ENCODE data around the gene SGCA. TPM values are rescaled to one million over a fixed set of nuclear protein-coding genes. Genes with fewer than 3 reads are reported as not detected.

SGCA gene
- total and polyA plus RNA-seq, 7 donors, result 120 to 291 (median 254) TPM

GRCh38 chr17:50200457-50201275 lies 34.9 kb downstream of the SGCA start:
- intact Hi-C loops (cut with DNase I), result loop anchor here (1.0 to 2.0 kb wide), 4 partner anchors 70 to 97 kb away; no protein-coding TSS in a partner anchor
- Histone ChIP-seq H3K9me3 (no peaks in the 10 kb centered on the region), H3K4me1 (peaks cover 7% of the 10 kb centered on the region), H3K36me3 (ENCODE audit: insufficient read depth in 1 of 2, low read depth in 1 of 2) (no peaks in the 10 kb centered on the region), H3K4me3 (peak overlapping the region; percentile 58), H3K27ac (peak overlapping the region; percentile 67), H3K27me3 (ENCODE audit: insufficient read depth in 3 of 3, low read length in 2 of 3) (peaks cover 0 to 33% (median 0%) of the 10 kb centered on the region in 3 donors)
- WGBS, 3 donors, result 0 to 1% (median 1%) methylated on average over 53 to 55 of the region's 55 CpGs
- DNase-seq (peak; percentile 88 to 93), ATAC-seq (peak; percentile 83 to 93 (median 86))
- peak; percentile 100 for TF ChIP-seq CTCF (IDR thresholded peaks at IDR 0.05)

- H3K27ac ChIP-seq, result peak within 1 kb of the TSS; percentile 67
- TF ChIP-seq CTCF (IDR thresholded peaks at IDR 0.05), result no peak
- intact Hi-C loops (cut with DNase I), result loop anchor here in 1 of 2 donors (2.0 kb wide), 2 partner anchors 71 to 95 kb away; no protein-coding TSS in a partner anchor
- H3K27me3 ChIP-seq (ENCODE audit: insufficient read depth in 3 of 3, low read length in 2 of 3), result peaks cover 0 to 38% (median 0%) of the 10 kb centered on the region in 3 donors
- DNase-seq (peak; percentile 80 to 83), ATAC-seq (peak in 3 of 4 donors; percentile 9 to 43 (median 24))
- 4 to 10% (median 7%) methylated on average over 29 to 34 of the region's 34 CpGs for WGBS, 3 donors
- H3K36me3 ChIP-seq (ENCODE audit: insufficient read depth in 1 of 2, low read depth in 1 of 2), result no peaks in the 10 kb centered on the region
- no peaks in the 10 kb centered on the region for H3K9me3 ChIP-seq
- H3K4me3 ChIP-seq, result peak within 1 kb of the TSS; percentile 58
- peaks cover 7% of the 10 kb centered on the region for H3K4me1 ChIP-seq
Measured at GRCh38 chr17:50201276-50201854, 35.6 kb downstream of the SGCA start, which contains the start of gene COL1A1. COL1A1 (minus strand) TSS chr17:50201631; CDS start chr17:50201513, 118 bp downstream.

GRCh38 chr17:50203086-50203485 lies 37.3 kb downstream of the SGCA start:
- DNase-seq (no peak), ATAC-seq (no peak)
- 46 to 50% (median 47%) methylated on average over 14 of the region's 14 CpGs for WGBS, 3 donors
- intact Hi-C loops (cut with DNase I), result no loop called here
- no peak overlapping the region for H3K4me3 ChIP-seq
- peaks cover 7% of the 10 kb centered on the region for H3K4me1 ChIP-seq
- no peaks in the 10 kb centered on the region for H3K9me3 ChIP-seq
- no peaks in the 10 kb centered on the region for H3K36me3 ChIP-seq (ENCODE audit: insufficient read depth in 1 of 2, low read depth in 1 of 2)
- no peak for TF ChIP-seq CTCF (IDR thresholded peaks at IDR 0.05)
- H3K27ac ChIP-seq, result no peak overlapping the region
- H3K27me3 ChIP-seq (ENCODE audit: insufficient read depth in 3 of 3, low read length in 2 of 3), result peaks cover 0 to 51% (median 0%) of the 10 kb centered on the region in 3 donors

GRCh38 chr17:50203604-50204345 lies 38.0 kb downstream of the SGCA start:
- H3K4me3 ChIP-seq, result no peak overlapping the region
- H3K27me3 ChIP-seq (ENCODE audit: insufficient read depth in 3 of 3, low read length in 2 of 3), result peaks cover 0 to 57% (median 1%) of the 10 kb centered on the region in 3 donors
- peaks cover 7% of the 10 kb centered on the region for H3K4me1 ChIP-seq
- no peak for TF ChIP-seq CTCF (IDR thresholded peaks at IDR 0.05)
- DNase-seq, result peak in 1 of 2 donors; percentile 60
- WGBS, 3 donors, result 75 to 78% (median 78%) methylated on average over 13 of the region's 13 CpGs
- no peak for ATAC-seq
- H3K9me3 ChIP-seq, result no peaks in the 10 kb centered on the region
- H3K36me3 ChIP-seq (ENCODE audit: insufficient read depth in 1 of 2, low read depth in 1 of 2), result no peaks in the 10 kb centered on the region
- intact Hi-C loops (cut with DNase I), result no loop called here
- H3K27ac ChIP-seq, result peak overlapping the region; percentile 5

Measured in psoas muscle (tissue), 8 donors.